DOHH2 (cell line): ENCODE data around the gene SLC25A11.

Source experiments
- H3F3A ChIP-seq: fragments of 200-600 bp; sonication (generic), shearing (Covaris generic); 2 replicates; pipeline ENCODE4 v1.6.0; 2016; ENCODE audit warnings: antibody characterized with exemption, mild to moderate bottlenecking; ENCODE audit not compliant: control insufficient read depth, insufficient read depth
- H3K27ac ChIP-seq: fragments of 200-600 bp; sonication (generic); 2 replicates; pipeline ENCODE4 v1.5.1; 2014; ENCODE audit warnings: low read depth, mild to moderate bottlenecking, low read length, moderate library complexity
- H3K27me3 ChIP-seq: fragments of 200-600 bp; sonication (generic); 2 replicates; pipeline ENCODE4 v1.6.1; 2014; ENCODE audit warnings: mild to moderate bottlenecking, low read length, mixed read lengths; ENCODE audit not compliant: control insufficient read depth
- H3K36me3 ChIP-seq: fragments of 200-600 bp; sonication (generic); 2 replicates; pipeline ENCODE4 v1.6.1; 2014; ENCODE audit warnings: mild to moderate bottlenecking, low read length, moderate library complexity, mixed read lengths; ENCODE audit not compliant: control insufficient read depth
- H3K4me1 ChIP-seq: fragments of 200-600 bp; sonication (generic); 2 replicates; pipeline ENCODE4 v1.6.1; 2014; ENCODE audit warnings: mild to moderate bottlenecking, low read length, mixed read lengths; ENCODE audit not compliant: control insufficient read depth
- H3K4me2 ChIP-seq: fragments of 200-600 bp; sonication (generic); 2 replicates; pipeline ENCODE4 v1.6.0; 2014; ENCODE audit warnings: mild to moderate bottlenecking, low read length, moderate library complexity
- H3K4me3 ChIP-seq: fragments of 200-600 bp; sonication (generic); 2 replicates; pipeline ENCODE4 v1.5.1; 2014; ENCODE audit warnings: mild to moderate bottlenecking, low read length, mixed read lengths
- H3K79me2 ChIP-seq: fragments of 200-600 bp; sonication (generic); 2 replicates; pipeline ENCODE4 v1.6.1; 2014; ENCODE audit warnings: mild to moderate bottlenecking, low read length, mixed read lengths; ENCODE audit not compliant: control insufficient read depth
- H3K9me2 ChIP-seq: fragments of 200-600 bp; sonication (generic); replicated peaks from 2 replicates; pipeline ENCODE4 v1.6.1; 2014; ENCODE audit warnings: mild to moderate bottlenecking, low read length, mixed read lengths; ENCODE audit not compliant: control insufficient read depth
- H3K9me3 ChIP-seq: fragments of 200-600 bp; sonication (generic); 2 replicates; pipeline ENCODE4 v1.6.1; 2014; ENCODE audit warnings: antibody characterized with exemption, low read length, mixed read lengths; ENCODE audit not compliant: control insufficient read depth, insufficient read depth
- H4K20me1 ChIP-seq: fragments of 200-600 bp; sonication (generic); 2 replicates; pipeline ENCODE4 v1.6.0; 2014; ENCODE audit warnings: low read depth, mild to moderate bottlenecking, antibody characterized with exemption, low read length, moderate library complexity; ENCODE audit not compliant: control insufficient read depth, insufficient read depth
- EZH2phosphoT487 ChIP-seq: fragments of 200-600 bp; sonication (generic); IDR thresholded peaks from 2 replicates; pipeline ENCODE4 v1.6.1; 2017; ENCODE audit warnings: borderline replicate concordance, mild to moderate bottlenecking, antibody characterized with exemption, low read length, moderate library complexity, mixed read lengths
- TF ChIP-seq, protein P1 (sequence below): fragments of 200-600 bp; sonication (generic); IDR thresholded peaks from one replicate; pipeline ENCODE4 v1.5.1; 2014; ENCODE audit warnings: antibody characterized with exemption, mild to moderate bottlenecking, low read depth, low read length; ENCODE audit not compliant: poor library complexity, severe bottlenecking

The SLC25A11 gene

DNA sequence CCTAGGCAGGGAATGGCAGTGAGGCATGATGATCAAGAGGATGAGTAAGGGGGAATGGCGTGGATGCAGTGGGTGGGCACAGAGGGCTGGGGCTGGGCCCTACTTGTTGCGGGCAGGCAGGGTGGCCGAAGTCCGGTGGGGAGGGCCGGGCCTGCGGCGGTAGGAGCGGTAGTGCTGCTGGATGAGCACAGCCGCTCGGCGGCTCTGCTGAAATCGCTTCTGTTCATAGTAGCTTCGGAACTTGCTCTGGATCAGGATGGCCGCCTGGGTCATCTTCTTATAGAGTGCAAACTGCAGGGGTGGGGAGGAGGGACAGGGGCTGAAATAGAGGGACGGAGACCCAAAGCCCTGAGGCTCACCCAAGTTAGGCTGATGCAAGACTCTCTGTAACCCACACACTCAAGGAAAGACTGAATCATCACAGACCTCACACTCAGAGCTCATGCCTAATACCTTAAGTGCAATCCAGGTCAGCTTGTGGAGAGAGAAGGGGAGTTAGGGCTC lies 29.3 kb upstream of the SLC25A11 start:
- H3K4me3 ChIP-seq, result peak overlapping the region; percentile 86; the same call in 1 of the 2 replicates
- no peaks in the 10 kb centered on the region for H3K27me3 ChIP-seq
- no peak overlapping the region for H3K27ac ChIP-seq
- H3K79me2 ChIP-seq, result peaks cover 29% of the 10 kb centered on the region
- H3K4me1 ChIP-seq, result peaks cover 19% of the 10 kb centered on the region
- H3K9me3 ChIP-seq, result no peaks in the 10 kb centered on the region
- no peaks in the 10 kb centered on the region for H4K20me1 ChIP-seq
- peak overlapping the region; percentile 72 for H3K4me2 ChIP-seq
- no peaks in the 10 kb centered on the region; the same call in 1 of the 2 replicates for H3F3A ChIP-seq
- peaks cover 59% of the 10 kb centered on the region for H3K36me3 ChIP-seq
- TF ChIP-seq EZH2phosphoT487, result no peak
- TF ChIP-seq, protein P1, sequence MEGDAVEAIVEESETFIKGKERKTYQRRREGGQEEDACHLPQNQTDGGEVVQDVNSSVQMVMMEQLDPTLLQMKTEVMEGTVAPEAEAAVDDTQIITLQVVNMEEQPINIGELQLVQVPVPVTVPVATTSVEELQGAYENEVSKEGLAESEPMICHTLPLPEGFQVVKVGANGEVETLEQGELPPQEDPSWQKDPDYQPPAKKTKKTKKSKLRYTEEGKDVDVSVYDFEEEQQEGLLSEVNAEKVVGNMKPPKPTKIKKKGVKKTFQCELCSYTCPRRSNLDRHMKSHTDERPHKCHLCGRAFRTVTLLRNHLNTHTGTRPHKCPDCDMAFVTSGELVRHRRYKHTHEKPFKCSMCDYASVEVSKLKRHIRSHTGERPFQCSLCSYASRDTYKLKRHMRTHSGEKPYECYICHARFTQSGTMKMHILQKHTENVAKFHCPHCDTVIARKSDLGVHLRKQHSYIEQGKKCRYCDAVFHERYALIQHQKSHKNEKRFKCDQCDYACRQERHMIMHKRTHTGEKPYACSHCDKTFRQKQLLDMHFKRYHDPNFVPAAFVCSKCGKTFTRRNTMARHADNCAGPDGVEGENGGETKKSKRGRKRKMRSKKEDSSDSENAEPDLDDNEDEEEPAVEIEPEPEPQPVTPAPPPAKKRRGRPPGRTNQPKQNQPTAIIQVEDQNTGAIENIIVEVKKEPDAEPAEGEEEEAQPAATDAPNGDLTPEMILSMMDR, result no peak
- no peaks in the 10 kb centered on the region for H3K9me2 ChIP-seq

GRCh38 chr17:4968486-4969046 lies 28.7 kb upstream of the SLC25A11 start:
- peaks cover 54% of the 10 kb centered on the region for H3K36me3 ChIP-seq
- TF ChIP-seq EZH2phosphoT487, result no peak
- TF ChIP-seq, protein P1, result no peak
- H3F3A ChIP-seq, result no peaks in the 10 kb centered on the region; the same call in 1 of the 2 replicates
- no peak overlapping the region for H3K27ac ChIP-seq
- H3K9me3 ChIP-seq, result no peaks in the 10 kb centered on the region
- no peaks in the 10 kb centered on the region for H4K20me1 ChIP-seq
- peaks cover 29% of the 10 kb centered on the region for H3K79me2 ChIP-seq
- H3K4me3 ChIP-seq, result peak overlapping the region; percentile 86
- H3K27me3 ChIP-seq, result no peaks in the 10 kb centered on the region
- H3K4me2 ChIP-seq, result peak overlapping the region; percentile 72
- H3K4me1 ChIP-seq, result peaks cover 19% of the 10 kb centered on the region
- H3K9me2 ChIP-seq, result no peaks in the 10 kb centered on the region

- Histone ChIP-seq H3K27ac (peak within 1 kb of the TSS; percentile 77), H3F3A (no peaks in the 10 kb centered on the region; the same call in 1 of the 2 replicates)
- TF ChIP-seq, protein P1, result no peak
- no peak for TF ChIP-seq EZH2phosphoT487
Observed at GRCh38 chr17:4967539-4968485, 28.0 kb upstream of the SLC25A11 start, which contains the start of gene SPAG7. Gene SPAG7, minus strand, starts transcription at chr17:4967817. Its CDS starts 13 bp downstream, at chr17:4967804.

More at GRCh38 chr17:4967539-4968485, 28.0 kb upstream of the SLC25A11 start, which contains the start of gene SPAG7:
- peaks cover 29% of the 10 kb centered on the region for H3K79me2 ChIP-seq
- no peaks in the 10 kb centered on the region for H3K9me2 ChIP-seq
- H3K4me3 ChIP-seq, result peak within 1 kb of the TSS; percentile 86
- H3K36me3 ChIP-seq, result peaks cover 46% of the 10 kb centered on the region
- no peaks in the 10 kb centered on the region for H4K20me1 ChIP-seq
- H3K4me1 ChIP-seq, result peaks cover 19% of the 10 kb centered on the region
- H3K27me3 ChIP-seq, result no peaks in the 10 kb centered on the region
- no peaks in the 10 kb centered on the region for H3K9me3 ChIP-seq
- H3K4me2 ChIP-seq, result peak within 1 kb of the TSS; percentile 78
